SIG-M5 treated with dmso at 0.1 percent for 504 hours (cell line): ENCODE results near the gene HDAC9.
"Not testable (repeated sequence)": the region's sequence is repeated elsewhere in the genome, so short reads cannot be mapped to it uniquely, and the experiment has no call there.

Experiments
- DNase-seq: peaks from one replicate; lab custom pipeline; 2025; ENCODE audit not compliant: unreplicated experiment; lab: John Stamatoyannopoulos, UW

HDAC9 gene

GRCh38 chr7:18702071-18702829, 206.7 kb downstream of the HDAC9 start:
- no peak for DNase-seq

- DNase-seq, result no peak
Measured at GRCh38 chr7:18703685-18704084, 208.1 kb downstream of the HDAC9 start.

GRCh38 chr7:18706670-18707069, 211.1 kb downstream of the HDAC9 start:
- no peak for DNase-seq

DNA sequence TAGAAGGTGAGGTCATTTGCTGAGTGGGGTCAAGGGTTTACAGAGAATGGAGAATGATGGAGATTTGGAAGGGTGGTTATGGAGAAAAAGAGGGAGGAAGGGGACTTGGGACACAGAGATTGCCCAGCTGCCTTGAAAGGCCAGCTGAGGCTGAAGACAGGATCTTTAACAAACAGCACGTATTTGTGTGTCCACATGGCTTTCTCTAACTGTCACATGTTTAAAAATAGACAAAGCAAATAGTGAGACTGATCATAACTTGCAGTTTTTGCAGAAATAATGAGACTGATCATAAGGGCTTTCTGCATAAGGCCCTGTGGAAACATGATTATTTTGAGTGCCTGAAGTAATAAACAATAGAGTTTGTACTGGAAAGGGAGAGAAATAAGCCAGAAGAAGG, 212.7 kb downstream of the HDAC9 start:
- DNase-seq, result no peak

DNA sequence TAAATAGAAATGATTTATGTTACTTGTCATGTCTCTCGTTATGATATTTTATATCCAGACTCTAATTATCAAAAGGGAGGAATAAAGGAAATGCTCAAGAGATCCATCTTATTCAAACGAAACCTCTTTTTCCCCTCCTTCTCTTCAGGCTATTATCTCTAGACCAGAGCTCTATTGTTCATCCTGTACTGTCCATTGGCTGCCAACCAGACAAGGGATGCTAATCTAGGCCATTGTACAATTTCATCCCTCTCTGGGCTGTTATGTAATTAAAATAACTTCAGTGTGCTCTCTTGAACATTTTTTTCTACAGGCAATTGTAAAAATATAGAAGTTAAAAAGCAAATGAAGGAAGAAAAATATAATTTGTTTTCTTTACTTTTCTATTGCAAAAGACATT, 220.4 kb downstream of the HDAC9 start:
- no peak for DNase-seq

DNA sequence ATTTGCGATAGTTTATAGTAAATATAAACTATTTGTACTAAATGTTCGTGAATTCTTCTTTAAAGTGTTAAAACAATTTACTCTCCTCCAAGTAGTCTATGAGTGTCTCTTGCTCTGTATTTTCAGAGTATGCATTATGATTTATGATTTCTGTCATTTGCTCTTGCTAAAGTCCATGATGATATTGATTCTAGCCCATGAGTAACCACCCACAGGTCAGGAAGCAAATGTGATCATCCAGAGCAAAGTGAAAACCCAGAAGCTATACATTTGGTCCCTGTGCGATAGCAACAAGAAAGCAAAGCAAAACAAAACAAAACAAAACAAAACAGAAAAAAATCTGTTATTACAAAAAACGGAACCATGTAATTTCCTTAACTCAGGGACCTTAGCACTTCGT, 225.9 kb downstream of the HDAC9 start:
- no peak for DNase-seq

DNA sequence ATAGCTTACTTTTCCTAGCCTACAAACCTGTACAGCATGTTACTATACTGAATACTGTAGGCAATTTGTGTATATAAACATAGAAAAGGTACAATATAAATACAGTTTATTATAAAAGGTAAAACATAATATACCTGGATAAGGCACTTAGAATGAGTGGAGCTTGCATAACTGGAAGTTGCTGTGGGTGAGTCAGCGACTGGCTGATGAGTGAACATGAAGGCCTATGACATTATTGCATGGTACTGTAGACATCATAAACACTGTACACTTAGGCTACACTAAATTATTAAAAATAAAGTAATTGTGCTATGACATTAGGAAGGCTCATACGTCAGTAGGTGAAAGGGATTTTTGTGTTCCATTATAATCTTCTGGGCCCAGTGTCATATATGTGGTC, 228.8 kb downstream of the HDAC9 start:
- no peak for DNase-seq

DNA sequence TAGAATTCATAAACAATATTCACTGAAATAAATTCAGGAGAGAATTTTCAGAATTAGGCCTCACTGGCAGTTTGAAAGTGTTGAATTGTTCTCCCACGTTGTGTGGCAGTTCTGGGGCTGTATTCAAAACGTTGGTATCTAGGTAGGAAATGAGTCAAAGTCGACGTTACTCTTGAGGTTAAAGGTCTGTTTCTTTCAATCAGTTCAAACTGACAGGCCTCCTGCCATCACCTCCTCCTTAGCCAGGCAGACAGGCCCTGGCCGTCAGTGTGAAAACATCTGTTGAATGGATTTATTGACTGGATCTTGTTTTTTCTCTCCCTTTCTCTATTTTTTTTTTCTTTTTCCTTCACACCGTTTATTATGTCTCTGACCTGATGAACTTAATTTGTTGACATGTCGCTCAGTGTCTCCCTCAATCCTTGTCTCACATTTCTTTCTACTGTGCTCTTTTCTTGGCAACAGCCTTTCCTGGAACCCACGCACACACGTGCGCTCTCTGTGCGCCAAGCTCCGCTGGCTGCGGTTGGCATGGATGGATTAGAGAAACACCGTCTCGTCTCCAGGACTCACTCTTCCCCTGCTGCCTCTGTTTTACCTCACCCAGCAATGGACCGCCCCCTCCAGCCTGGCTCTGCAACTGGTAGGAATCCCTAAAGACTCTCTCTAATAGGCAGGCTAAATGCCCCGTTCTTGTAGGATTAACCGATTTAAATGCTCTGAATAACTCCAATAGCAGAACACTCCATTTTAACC, 231.7 kb downstream of the HDAC9 start:
- DNase-seq, result no peak

DNA sequence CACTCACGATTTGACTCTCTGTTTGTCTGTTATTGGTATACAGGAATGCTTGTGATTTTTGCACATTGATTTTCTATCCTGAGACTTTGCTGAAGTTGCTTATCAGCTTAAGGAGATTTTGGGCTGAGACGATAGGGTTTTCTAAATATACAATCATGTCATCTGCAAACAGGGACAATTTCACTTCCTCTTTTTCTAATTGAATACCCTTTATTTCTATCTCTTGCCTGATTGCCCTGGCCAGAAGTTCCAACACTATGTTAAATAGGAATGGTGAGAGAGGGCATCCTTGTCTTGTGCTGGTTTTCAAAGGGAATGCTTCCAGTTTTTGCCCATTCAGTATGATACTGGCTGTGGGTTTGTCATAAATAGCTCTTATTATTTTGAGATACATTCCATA, 240.5 kb downstream of the HDAC9 start:
- not testable (repeated sequence) for DNase-seq

DNA sequence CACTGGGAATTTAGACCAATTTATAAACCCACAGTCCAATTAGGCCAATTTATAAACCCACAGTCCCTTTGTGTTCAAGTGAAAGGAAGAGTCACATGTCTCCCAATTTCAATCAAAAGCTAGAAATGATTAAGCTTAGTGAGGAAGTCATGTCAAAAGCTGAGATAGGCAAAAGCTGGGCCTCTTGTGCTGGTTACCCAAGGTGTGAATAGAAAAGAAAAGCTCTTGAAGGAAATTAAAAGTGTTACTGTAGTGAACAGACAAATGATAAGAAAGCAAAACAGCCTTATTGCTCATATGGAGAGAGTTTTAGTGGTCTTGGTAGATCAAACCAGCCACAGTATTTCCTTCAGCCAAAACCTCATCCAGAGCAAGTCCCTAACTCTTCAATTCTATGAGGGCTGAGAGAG, 245.0 kb downstream of the HDAC9 start:
- no peak for DNase-seq

- no peak for DNase-seq
Measured at GRCh38 chr7:18753972-18754610, 258.5 kb downstream of the HDAC9 start.

DNA sequence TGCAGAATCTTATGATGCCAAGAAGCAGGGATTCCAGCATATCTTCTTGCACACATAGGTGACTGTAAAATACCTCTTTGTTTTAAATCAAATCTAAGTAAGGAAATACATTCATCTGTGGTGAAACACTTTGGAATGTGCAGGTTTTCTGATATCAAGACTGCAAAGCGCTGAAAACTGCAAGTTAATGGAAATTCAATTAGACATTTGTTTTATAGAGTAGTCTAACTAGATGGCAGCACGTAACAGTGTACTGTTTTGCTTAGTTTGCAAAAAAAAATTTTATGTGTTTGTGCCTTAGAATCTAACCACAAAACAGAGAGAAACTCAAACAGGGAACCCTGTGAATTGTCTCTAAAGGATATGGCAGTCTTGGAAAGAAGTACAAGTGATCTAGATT, 259.2 kb downstream of the HDAC9 start:
- no peak for DNase-seq

- no peak for DNase-seq
Measured at GRCh38 chr7:18755793-18756192, 260.2 kb downstream of the HDAC9 start.

DNA sequence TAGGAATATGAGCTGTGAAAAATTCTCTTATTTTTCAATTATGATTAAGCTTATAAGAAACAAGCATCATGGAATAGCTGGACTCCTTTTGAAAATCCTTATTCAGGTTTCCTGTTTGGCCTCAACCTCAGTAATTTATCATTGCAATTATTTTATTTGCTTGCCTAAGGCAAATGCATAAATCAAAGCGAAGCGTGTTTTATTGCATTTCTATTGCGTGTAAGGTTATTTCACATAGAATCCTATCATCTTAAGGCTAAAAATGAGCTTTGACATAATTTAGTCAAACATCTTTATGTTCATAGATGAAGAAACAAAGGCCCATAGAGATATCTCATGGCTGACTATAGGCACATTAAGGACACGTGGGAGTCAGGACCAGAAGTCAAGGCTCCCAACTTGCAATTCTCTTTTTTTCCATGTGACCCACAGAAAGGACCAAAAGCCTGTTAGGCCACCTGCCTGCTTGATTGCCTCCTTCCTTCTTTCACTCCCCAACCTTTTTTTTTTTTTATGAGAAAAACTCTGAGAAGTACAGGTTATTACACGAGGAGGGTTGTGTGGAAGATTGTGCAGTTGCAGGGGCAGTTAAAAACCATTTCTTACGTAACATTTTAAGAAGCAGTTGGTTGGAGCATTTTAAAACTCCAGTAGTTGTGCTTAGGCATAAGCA, 261.0 kb downstream of the HDAC9 start:
- no peak for DNase-seq

- no peak for DNase-seq
Measured at GRCh38 chr7:18760046-18760445, 264.5 kb downstream of the HDAC9 start.

- DNase-seq, result no peak
Measured at GRCh38 chr7:18760631-18761445, 265.3 kb downstream of the HDAC9 start.

DNA sequence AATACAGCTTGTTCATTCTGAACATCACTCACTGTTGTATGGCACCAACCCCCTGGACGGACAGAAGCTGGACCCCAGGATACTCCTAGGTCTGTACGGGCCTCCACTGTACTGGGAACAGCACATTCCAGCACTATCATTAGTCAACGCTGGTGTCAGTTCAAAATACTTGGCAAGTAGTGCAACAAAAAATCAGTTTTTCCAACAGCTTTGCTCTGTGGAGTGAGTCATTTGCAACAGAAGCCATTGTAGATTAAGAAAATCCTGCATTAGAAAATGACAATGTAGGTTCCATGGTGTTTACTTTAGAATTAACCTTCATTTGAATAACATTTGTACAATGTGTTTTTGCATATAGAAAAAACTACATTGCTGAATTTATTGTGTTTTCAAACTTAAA, 266.6 kb downstream of the HDAC9 start:
- DNase-seq, result no peak

GRCh38 chr7:18768256-18768655, 272.7 kb downstream of the HDAC9 start:
- DNase-seq, result no peak

DNA sequence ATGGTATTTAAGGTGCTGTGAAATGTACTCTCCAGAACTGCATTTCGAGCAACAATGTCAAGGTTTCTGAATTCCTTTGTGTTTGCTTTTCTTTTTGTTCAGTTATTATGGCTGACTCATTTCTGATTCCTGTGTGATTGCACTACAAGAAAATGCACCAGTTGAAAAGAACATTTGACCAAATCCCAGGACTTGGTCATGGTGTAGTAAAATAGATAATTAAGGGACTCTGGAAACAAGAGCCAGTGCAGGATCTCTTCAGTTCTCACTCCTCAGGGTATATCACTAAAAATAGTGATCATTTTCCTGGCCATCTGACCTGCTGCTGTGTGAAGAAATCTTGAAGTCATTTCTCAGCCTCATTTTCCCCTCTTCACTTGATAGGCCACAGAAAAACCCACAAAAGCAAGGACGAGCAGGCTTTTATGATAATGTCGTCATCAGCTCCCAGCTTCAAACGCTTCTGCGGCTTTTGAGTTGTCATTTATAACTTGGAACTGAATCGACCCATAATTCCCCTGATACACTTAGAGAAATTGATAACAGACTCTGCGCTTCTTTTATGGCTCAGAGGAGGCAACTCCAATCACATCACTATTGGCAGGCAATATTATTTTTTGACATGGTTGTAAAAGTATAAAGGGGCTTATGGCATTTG, 274.7 kb downstream of the HDAC9 start:
- no peak for DNase-seq

DNA sequence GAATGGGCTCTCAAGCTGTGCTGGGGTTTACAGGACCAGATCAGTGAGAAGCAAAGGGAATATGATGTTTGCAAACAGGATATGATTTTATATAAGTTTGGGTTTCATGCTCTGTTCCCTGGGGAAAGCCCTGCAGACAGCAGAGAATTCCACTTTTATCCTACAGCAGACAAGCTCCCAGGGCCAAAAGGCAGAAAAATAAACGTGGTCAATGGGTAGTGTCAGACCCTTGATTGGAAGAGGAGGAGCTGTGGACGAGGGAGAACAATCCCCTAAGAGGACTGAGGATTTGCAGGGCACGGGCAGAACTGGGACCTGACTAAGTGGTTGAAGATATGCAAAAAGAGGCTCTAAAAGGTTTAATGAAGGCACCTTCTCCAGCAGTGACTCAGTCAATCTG, 275.3 kb downstream of the HDAC9 start:
- DNase-seq, result no peak
